HG03571 (cell line): ENCODE results near the gene RNF220.

Source experiments
- ATAC-seq: cut with Tn5 transposase; IDR thresholded peaks from one replicate; pipeline ENCODE4 v1.9.1; 2021; ENCODE audit not compliant: unreplicated experiment

The RNF220 gene

DNA sequence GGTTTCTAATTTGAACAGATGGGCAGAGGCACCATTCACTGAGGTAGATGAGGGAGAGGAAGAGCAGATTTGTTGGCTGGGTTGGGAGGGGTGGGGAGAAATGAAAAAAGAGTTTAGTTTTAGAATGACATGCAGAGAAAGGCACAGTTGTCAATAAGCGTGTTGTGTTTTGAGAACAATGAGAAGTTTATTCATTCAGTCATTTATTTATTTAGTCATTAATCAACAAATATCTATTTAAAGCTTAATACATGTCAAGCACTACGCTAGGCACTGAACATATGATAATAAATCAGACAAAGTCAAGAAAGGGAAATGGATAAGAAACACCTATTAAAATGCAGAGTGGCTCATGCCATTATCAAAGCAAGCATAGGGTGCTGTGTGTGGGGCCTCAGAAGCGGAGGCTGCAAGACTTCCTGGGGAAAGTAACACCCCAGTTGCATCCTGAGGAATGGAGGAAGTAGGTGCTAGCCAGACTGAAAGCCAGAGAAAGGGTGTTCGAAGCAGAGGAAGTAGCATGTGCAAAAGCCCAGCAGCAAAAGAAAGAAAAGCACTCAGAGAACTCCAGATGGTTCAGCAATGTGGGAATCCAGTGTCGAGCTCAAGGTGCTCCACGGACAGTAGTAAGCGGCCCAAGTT is 114.1 kb downstream of the RNF220 start:
- ATAC-seq = no peak

GRCh38 chr1:44521378-44522080 is 116.5 kb downstream of the RNF220 start:
- no peak for ATAC-seq

DNA sequence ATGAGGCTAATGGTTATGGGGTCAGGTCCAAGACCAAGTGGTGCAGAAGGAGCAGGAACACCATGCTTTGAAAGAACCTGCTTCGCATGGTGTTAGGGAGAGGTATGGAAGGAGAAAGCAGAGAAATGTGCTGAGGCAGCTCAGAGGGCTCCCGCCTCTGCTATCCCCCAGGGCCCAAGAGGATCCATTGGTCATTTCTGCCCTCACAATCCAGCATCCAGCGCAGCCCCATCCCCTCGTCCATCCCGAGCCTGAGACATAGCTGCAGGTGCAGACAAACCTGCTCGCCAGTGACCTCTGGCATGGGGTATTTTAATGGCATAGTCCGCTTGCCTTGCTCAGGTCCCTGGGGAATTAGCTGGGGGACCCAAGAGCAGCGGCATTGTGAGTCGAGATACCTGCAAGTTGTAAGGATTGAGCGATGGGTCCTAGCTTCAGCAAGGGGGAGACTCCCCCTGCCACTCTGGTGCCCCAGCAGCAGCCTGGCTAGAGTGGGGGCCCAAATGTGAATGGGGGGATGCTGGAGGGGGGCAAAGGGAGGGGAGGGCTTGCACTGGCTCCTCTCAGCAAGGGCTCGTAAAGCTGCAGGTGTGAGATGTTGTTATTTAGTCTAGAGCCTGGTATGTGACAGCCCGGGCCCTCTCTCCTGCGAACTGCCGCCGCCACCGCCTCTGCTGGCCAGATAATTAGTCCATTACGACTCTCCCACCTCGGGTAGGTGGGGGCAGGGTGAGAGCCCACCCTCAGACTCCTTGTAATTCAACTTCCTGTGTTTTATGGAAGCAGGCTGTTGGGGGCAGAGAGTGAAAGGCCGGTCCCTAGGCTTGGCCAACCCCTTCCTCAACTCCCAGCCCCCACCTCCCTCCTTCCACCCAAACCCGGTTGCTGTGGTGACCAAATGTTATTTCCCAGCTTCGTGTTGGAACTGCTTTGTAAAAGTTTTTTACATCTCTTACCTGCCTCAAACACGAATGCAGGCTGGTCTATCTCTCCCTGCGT is 118.8 kb downstream of the RNF220 start:
- no peak for ATAC-seq

- no peak for ATAC-seq
Observed at GRCh38 chr1:44524655-44525500, 119.8 kb downstream of the RNF220 start.

DNA sequence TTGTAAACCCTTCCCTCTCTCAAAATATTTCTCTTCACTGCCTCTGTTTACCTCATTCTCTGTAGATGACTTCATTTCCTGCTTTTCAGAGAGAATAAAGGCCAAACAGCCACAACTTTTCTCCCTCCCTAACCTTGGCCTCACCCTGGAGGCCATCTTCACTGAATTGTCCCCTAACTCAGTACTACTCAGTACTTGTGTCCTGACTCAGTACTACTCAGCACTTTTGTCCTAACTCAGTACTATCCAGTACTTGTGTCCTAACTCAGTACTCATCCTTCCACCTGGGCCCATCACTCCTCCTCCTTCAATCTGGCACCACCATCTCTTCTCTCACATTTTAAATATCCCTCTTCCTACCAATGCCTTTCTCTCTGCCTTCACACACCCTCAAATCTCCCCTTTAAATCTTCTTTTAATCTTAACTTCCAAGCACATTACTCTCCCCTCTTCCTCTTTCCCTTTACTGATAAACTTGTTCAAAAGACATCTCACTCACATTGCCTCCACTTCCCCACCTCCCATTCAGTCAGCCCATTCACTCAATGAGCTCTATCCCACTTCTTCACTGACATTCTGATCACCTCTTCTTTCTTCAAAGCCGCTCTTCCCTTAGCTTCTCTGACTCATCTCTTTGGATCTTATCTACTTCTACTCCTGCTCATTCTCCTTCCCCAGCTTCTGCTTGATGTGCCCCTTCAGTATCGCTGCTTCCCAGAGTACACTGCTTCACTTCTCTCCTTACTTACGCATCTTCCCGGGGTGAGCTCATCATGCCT is 121.4 kb downstream of the RNF220 start:
- ATAC-seq = no peak

DNA sequence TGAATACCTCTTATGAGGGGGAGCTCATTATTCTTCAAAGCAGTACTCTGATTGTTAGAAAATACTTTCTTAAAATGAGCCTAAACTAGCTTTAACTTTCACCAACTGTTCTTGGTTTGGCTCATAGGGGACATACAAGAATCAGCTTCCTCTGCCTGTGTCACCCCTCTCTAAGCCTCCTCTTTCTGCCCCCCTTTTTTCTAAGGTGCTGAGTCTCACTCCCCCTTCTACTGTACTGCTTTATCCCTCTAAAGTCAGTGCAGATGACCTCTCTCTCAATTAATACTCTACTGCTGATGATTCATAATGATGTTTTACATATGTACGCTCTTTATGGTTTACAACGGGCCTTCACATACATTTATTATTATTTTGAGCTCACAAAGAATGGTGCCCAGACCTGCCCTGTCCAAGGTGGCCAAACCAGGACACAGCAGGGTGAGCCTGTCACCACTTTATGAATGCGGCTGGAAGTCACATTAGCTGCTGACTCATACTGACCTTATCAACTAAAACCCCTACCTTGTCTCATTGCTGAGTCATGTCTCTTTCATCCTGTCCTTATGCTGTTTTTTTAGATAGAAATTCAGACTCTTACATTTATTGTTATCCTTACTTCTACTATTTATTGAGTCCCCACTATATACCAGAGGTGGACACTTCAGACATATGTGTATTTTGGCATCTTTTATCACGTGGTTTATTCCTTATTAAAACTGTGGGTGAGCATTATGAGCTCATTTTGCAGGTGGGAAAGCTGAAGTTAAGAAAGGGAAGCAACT is 126.9 kb downstream of the RNF220 start:
- no peak for ATAC-seq

- ATAC-seq = no peak
Observed at GRCh38 chr1:44532567-44532944, 127.5 kb downstream of the RNF220 start.

GRCh38 chr1:44534771-44535170 is 129.7 kb downstream of the RNF220 start:
- ATAC-seq = no peak

DNA sequence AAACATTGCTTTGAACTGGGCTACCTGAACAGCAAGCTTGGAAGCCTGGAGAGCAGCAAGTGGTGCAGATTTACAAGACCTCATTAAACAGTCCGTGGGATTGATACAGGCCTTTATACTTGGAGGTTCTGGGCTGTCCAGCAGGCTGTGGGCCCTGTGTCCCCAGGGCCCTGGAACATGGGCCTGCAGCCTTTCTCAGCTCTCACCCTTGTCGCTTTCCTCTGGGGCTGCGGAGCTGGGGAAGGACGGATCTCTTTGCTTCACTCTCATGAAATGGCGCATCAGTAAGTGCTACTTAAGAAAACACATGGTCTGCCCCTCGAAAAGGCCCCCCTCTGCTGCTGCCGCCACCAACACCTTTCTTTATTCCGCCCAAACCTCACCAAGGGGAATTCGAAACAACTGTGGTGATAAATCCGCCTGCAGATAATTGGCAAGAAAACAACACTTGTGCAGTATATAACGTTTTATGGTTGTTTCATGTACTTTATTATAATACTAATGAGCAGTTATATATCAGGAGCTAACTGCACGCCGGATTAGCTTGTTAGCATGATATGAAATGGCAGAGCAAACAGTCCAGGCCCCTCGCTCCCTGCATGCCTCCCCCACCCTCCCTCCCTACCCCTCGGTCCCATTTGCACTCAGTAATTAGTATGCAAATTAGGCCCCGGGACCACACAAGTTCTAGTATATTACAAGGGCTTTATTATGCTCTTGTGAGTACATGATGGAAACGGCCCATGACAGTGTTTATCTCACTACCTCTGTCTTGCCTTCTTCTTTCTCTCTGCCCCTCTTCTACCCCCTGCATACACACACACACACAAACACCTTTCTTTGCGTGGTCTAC is 131.5 kb downstream of the RNF220 start:
- no peak for ATAC-seq

GRCh38 chr1:44537538-44537937 is 132.5 kb downstream of the RNF220 start:
- ATAC-seq = no peak

- no peak for ATAC-seq
Observed at GRCh38 chr1:44537956-44538355, 132.9 kb downstream of the RNF220 start.

DNA sequence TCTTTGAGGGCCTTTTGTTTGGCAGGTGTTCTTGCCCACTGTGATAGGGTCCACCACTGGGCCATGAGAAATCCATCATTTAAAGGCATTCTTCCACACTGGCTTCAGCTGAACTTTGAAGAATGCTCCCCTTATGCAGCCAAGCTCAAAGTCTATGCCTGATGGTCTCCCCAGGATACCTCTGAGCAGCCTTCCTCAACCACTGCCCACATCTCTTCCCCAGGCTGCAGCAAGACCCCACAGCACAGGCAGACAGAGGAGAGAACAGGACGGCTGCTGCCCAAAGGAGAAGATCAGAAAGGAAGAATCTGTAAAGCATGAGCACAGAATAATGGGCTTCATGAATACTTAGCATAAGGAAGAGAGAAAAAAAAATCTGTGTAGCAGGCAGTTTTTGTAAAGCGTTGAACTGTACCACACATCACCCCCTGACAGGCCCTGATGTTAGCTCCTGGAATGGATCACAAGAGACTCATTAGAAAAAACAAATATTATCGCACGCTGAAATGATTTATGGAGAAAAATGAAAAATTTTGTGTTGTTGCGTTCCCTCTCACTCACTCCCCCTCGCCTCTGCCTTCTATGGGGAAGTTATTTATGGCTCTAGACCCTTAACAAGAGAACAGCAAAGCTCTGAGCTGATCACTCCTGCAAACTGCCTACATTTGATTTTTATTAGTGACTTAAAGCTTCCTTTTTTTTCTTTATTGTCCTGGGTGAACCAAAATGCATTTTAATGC is 135.1 kb downstream of the RNF220 start:
- no peak for ATAC-seq

DNA sequence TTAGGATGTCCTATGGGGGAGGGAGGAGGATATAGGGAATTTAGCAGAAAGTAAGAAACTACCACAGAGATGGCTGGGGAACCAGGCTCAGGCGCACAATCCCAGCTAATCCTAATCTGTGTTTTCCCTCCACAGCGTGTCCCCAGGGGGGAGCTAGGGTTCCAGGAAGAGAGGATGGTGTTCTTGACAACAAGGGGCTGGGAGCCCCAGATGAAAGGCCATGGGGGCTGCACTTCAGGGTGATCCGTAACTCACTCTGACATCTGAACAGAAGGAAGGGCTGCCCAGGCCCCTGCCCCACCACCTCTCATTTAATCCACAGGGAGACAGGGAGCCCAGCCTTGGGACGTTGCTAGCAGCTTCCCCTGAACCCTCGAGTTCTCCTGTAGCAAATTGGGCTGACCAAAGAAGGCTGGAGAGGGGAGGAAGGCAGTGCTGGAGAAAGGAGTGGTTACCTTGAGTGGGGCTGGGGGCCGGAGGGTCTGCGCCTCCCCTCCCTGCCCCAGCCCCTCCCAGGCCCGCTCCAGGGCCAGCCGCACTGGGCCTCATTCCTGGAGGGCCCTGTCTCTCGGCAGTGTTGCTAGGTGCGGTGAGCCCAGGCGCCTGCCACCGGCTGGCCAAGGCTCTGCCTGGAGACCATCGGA is 137.5 kb downstream of the RNF220 start:
- ATAC-seq = no peak

- ATAC-seq = no peak
Observed at GRCh38 chr1:44543064-44543744, 138.1 kb downstream of the RNF220 start.

DNA sequence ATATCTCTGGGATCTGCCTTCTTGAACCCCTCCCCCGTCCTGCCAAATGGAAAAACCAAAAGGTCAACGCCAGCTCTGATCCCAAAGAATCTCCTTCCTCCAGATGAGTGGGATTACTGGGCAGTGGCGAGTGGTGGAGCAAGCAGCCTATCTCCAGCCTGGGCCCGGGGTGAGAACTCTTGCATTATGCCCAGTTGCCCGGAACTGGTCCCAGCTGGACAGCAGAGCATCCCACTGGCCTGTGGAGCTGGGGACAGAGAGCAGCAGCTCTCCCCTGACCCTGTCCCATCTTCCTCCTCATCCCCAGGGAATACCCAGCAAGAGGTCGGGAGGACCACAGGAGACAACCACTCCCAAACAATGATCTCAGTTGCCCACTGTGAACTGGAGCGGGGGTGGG is 138.7 kb downstream of the RNF220 start:
- no peak for ATAC-seq

- ATAC-seq = no peak
Observed at GRCh38 chr1:44544960-44545359, 139.9 kb downstream of the RNF220 start.

DNA sequence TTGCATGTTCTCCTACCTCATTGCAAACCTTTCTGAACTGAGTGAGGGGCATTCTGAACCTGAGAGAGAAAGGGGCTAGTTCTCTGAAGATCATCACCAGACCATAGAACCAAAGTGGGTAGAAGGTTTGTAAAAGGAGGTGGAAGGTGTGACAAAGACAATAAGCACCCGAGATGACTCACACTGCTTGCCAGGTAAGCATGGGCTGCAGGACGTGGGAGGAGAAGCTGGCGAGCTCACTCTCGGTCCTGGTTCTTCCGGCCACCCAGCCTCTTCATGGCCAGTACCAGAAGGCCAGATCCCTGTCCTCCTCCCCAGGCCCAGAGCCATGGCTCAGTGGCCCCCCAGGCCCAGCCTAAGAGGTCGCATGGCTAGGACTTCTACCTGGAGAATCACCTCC is 140.9 kb downstream of the RNF220 start:
- no peak for ATAC-seq
